SU-DHL-6 (cell line): ENCODE measurements around the gene CST3.

Experiments
- H2AFZ ChIP-seq: fragments of 200-600 bp; sonication (generic); 2 replicates; pipeline ENCODE4 v1.6.1; 2014; ENCODE audit warnings: low read depth, mild to moderate bottlenecking, moderate library complexity, mixed read lengths, antibody characterized with exemption, low read length; ENCODE audit not compliant: severe bottlenecking
- H3F3A ChIP-seq: fragments of 200-600 bp; shearing (Covaris generic); 2 replicates; pipeline ENCODE4 v1.6.0; 2016; ENCODE audit warnings: antibody characterized with exemption, mild to moderate bottlenecking; ENCODE audit not compliant: insufficient read depth
- H3K27ac ChIP-seq: fragments of 200-600 bp; sonication (generic); 2 replicates; pipeline ENCODE4 v1.5.1; 2016; ENCODE audit warnings: low read depth, mild to moderate bottlenecking, low read length, moderate library complexity, mixed read lengths
- H3K27me3 ChIP-seq: fragments of 200-600 bp; sonication (generic), shearing (Covaris generic); 2 replicates; pipeline ENCODE4 v1.6.0; 2014; ENCODE audit warnings: mild to moderate bottlenecking, low read length
- H3K36me3 ChIP-seq: fragments of 200-600 bp; sonication (generic); 2 replicates; pipeline ENCODE4 v1.6.1; 2014; ENCODE audit warnings: mild to moderate bottlenecking, low read length, mixed read lengths
- H3K4me2 ChIP-seq: fragments of 300-600, 200-600 bp; shearing (Covaris generic), sonication (generic); 2 replicates; pipeline ENCODE4 v1.6.0; 2014; ENCODE audit warnings: low read length, low read depth, mild to moderate bottlenecking; ENCODE audit not compliant: poor library complexity, severe bottlenecking
- H3K4me3 ChIP-seq: fragments of 200-600 bp; sonication (generic); 2 replicates; pipeline ENCODE4 v1.5.1; 2014; ENCODE audit warnings: antibody characterized with exemption, low read length, mild to moderate bottlenecking, mixed read lengths; ENCODE audit not compliant: insufficient read depth, poor library complexity, severe bottlenecking
- H3K79me2 ChIP-seq: fragments of 200-600 bp; sonication (generic); 2 replicates; pipeline ENCODE4 v1.6.1; 2014; ENCODE audit warnings: mild to moderate bottlenecking, low read length, moderate library complexity; ENCODE audit not compliant: insufficient read depth
- H3K9ac ChIP-seq: fragments of 200-600 bp; sonication (generic); 2 replicates; pipeline ENCODE4 v1.7.0; 2014; ENCODE audit warnings: mild to moderate bottlenecking, low read length
- H3K9me2 ChIP-seq: fragments of 200-600 bp; sonication (generic); replicated peaks from 2 replicates; pipeline ENCODE4 v1.6.1; 2014; ENCODE audit warnings: low read length; ENCODE audit not compliant: insufficient read depth
- H3K9me3 ChIP-seq: fragments of 200-600 bp; sonication (generic); 2 replicates; pipeline ENCODE4 v1.6.1; 2014; ENCODE audit warnings: low read length, mixed read lengths; ENCODE audit not compliant: insufficient read depth
- H4K20me1 ChIP-seq: fragments of 200-600 bp; sonication (generic); 2 replicates; pipeline ENCODE4 v1.6.1; 2014; ENCODE audit warnings: low read depth, mild to moderate bottlenecking, antibody characterized with exemption, low read length, moderate library complexity, mixed read lengths
- CTCF ChIP-seq: fragments of 200-600 bp; sonication (generic); IDR thresholded peaks from one replicate; pipeline ENCODE4 v1.5.1; 2017; ENCODE audit warnings: antibody characterized with exemption, mild to moderate bottlenecking, low read length, moderate library complexity; ENCODE audit not compliant: insufficient read depth, poor library complexity, severe bottlenecking
- EZH2phosphoT487 ChIP-seq: fragments of 200-600 bp; sonication (generic), shearing (Covaris generic); conservative IDR thresholded peaks from 2 replicates; pipeline ENCODE4 v1.6.1; 2018; ENCODE audit warnings: mild to moderate bottlenecking, antibody characterized with exemption, low read length, moderate library complexity, mixed read lengths

Gene CST3

GRCh38 chr20:23647346-23647745 lies 9.6 kb upstream of the CST3 start:
- H3K4me3 ChIP-seq, result no peak overlapping the region
- H3K4me2 ChIP-seq, result no peak overlapping the region
- no peak overlapping the region for H2AFZ ChIP-seq
- H3K9me2 ChIP-seq, result no peaks in the 10 kb centered on the region
- H4K20me1 ChIP-seq, result no peaks in the 10 kb centered on the region
- H3K27ac ChIP-seq, result no peak overlapping the region
- H3F3A ChIP-seq, result no peaks in the 10 kb centered on the region
- H3K79me2 ChIP-seq, result no peaks in the 10 kb centered on the region
- H3K9ac ChIP-seq, result no peak overlapping the region
- no peaks in the 10 kb centered on the region for H3K27me3 ChIP-seq
- H3K36me3 ChIP-seq, result no peaks in the 10 kb centered on the region
- no peak for TF ChIP-seq EZH2phosphoT487
- TF ChIP-seq CTCF, result no peak
- H3K9me3 ChIP-seq, result no peaks in the 10 kb centered on the region

- Histone ChIP-seq H3K9ac (no peak overlapping the region), H4K20me1 (no peaks in the 10 kb centered on the region), H3K27ac (no peak overlapping the region), H3K9me3 (no peaks in the 10 kb centered on the region), H2AFZ (no peak overlapping the region), H3K27me3 (no peaks in the 10 kb centered on the region), H3K36me3 (no peaks in the 10 kb centered on the region), H3K4me3 (no peak overlapping the region), H3K79me2 (no peaks in the 10 kb centered on the region), H3F3A (no peaks in the 10 kb centered on the region), H3K9me2 (no peaks in the 10 kb centered on the region), H3K4me2 (no peak overlapping the region)
- TF ChIP-seq EZH2phosphoT487, result no peak
- TF ChIP-seq CTCF, result no peak
Measured at GRCh38 chr20:23646106-23646873, 8.5 kb upstream of the CST3 start.

- TF ChIP-seq CTCF, result no peak
- no peak for TF ChIP-seq EZH2phosphoT487
- H3K4me2 ChIP-seq, result no peak overlapping the region
Measured at GRCh38 chr20:23645575-23645974, 7.8 kb upstream of the CST3 start.

More at GRCh38 chr20:23645575-23645974, 7.8 kb upstream of the CST3 start:
- no peaks in the 10 kb centered on the region for H4K20me1 ChIP-seq
- no peak overlapping the region for H3K9ac ChIP-seq
- no peaks in the 10 kb centered on the region for H3K9me3 ChIP-seq
- H3K36me3 ChIP-seq, result no peaks in the 10 kb centered on the region
- no peaks in the 10 kb centered on the region for H3K79me2 ChIP-seq
- H3K9me2 ChIP-seq, result no peaks in the 10 kb centered on the region
- no peak overlapping the region for H3K4me3 ChIP-seq
- H2AFZ ChIP-seq, result no peak overlapping the region
- H3F3A ChIP-seq, result no peaks in the 10 kb centered on the region
- H3K27me3 ChIP-seq, result no peaks in the 10 kb centered on the region
- no peak overlapping the region for H3K27ac ChIP-seq
